Stomach (tissue), 4 donors: ENCODE results near the gene LSG1.

Experiments used
- CTCF ChIP-seq, 7 experiments: fragments of 450-650 bp in 4 of 7; fragments of 200-600 bp in 3 of 7; sonication (generic) in 3 of 7; IDR thresholded peaks; one replicate each; pipeline ENCODE4 v1.5.1; 2016 to 2019; ENCODE audit warnings: antibody characterized with exemption in 7 of 7, control low read depth in 2 of 7, mild to moderate bottlenecking in 1 of 7
- EP300 ChIP-seq: sonication (generic); formaldehyde crosslinking; IDR thresholded peaks from one replicate; pipeline ENCODE4 v1.6.1; 2017; ENCODE audit warnings: antibody characterized with exemption
- POLR2A ChIP-seq, 4 donors: fragments of 450-650 bp; IDR thresholded peaks; one replicate each; pipeline ENCODE4 v1.6.1; 2016; ENCODE audit warnings: antibody characterized with exemption in 4 of 4, control low read depth in 2 of 4, mild to moderate bottlenecking in 1 of 4, moderate library complexity in 1 of 4
- POLR2AphosphoS5 ChIP-seq, 3 donors: sonication (generic); formaldehyde crosslinking; IDR thresholded peaks; one replicate each; pipeline ENCODE4 v1.6.1; 2016; ENCODE audit warnings: antibody characterized with exemption in 3 of 3

- TF ChIP-seq CTCF (IDR thresholded peaks at IDR 0.05): no peak
- TF ChIP-seq EP300: no peak
- no peak for TF ChIP-seq POLR2A (IDR thresholded peaks at IDR 0.05)
- TF ChIP-seq POLR2AphosphoS5 (IDR thresholded peaks at IDR 0.05): no peak
Observed at GRCh38 chr3:194631696-194632095, 40.3 kb downstream of the LSG1 start.
